Measurements from ENCODE around the gene DIP2A. TPM values are rescaled to one million over a fixed set of nuclear protein-coding genes. Genes with fewer than 3 reads are reported as not detected.

The DIP2A gene
- polyA plus RNA-seq, 3 donors = 4.6 to 55.4 (median 6.1) TPM

GRCh38 chr21:46560568-46561444 lies 102.1 kb downstream of the DIP2A start:
- H3K4me3 Mint-ChIP-seq = no peak overlapping the region
- Histone ChIP-seq H2AFZ (ENCODE audit: insufficient read depth, low read depth, low read length, poor library complexity, severe bottlenecking) (no peak overlapping the region), H3K79me2 (ENCODE audit: insufficient read depth, low read length) (no peaks in the 10 kb centered on the region), H4K20me1 (ENCODE audit: insufficient read depth, low read length) (no peaks in the 10 kb centered on the region), H3K27me3 (ENCODE audit: control insufficient read depth in 2 of 2, insufficient read depth in 2 of 2, low read length in 2 of 2) (no peaks in the 10 kb centered on the region), H3K4me3 (replicated peaks in 1 of 3; ENCODE audit: low read depth in 2 of 3, low read length in 3 of 3) (no peak overlapping the region), H3K36me3 (replicated peaks in 1 of 2; ENCODE audit: control insufficient read depth in 1 of 2, insufficient read depth in 2 of 2, low read length in 2 of 2) (peaks cover 87 to 98% of the 10 kb centered on the region in 2 donors), H3K9ac (ENCODE audit: insufficient read depth, low read length, poor library complexity, severe bottlenecking) (no peak overlapping the region), H3K9me3 (replicated peaks in 1 of 2; ENCODE audit: control insufficient read depth in 1 of 2, insufficient read depth in 1 of 2, low read length in 2 of 2) (no peaks in the 10 kb centered on the region), H3K4me2 (replicated peaks; ENCODE audit: extremely low read depth, low read length, poor library complexity, severe bottlenecking) (no peak overlapping the region), H3K4me1 (ENCODE audit: control insufficient read depth in 1 of 2, insufficient read depth in 2 of 2, low read length in 2 of 2) (no peaks in the 10 kb centered on the region), H3K27ac (ENCODE audit: low read depth in 1 of 2, low read length in 2 of 2) (peak overlapping the region in 1 of 2 donors; percentile 20)
- WGBS (ENCODE audit: insufficient coverage) = 96% methylated on average over 17 of the region's 19 CpGs
- intact Hi-C loops (cut with micrococcal nuclease) = no loop called here
- DNase-seq = no peak
- peak overlapping the region in 3 of 7 donors; percentile 31 to 71 (median 53) for H3K27ac Mint-ChIP-seq
- peaks cover 3% of the 10 kb centered on the region for H3K4me1 Mint-ChIP-seq
- H3K36me3 Mint-ChIP-seq = peaks cover 90 to 99% of the 10 kb centered on the region in 2 donors
- H3K9me3 Mint-ChIP-seq = no peaks in the 10 kb centered on the region
- TF ChIP-seq CTCF (IDR thresholded peaks at IDR 0.05) = no peak
- no peaks in the 10 kb centered on the region for H3K27me3 Mint-ChIP-seq (ENCODE audit: low read depth in 3 of 3)

- peaks cover 92 to 99% of the 10 kb centered on the region in 2 donors for H3K36me3 Mint-ChIP-seq
Measured at GRCh38 chr21:46561445-46562090, 102.9 kb downstream of the DIP2A start.

More at GRCh38 chr21:46561445-46562090, 102.9 kb downstream of the DIP2A start:
- WGBS (ENCODE audit: insufficient coverage) = 96% methylated on average over 13 of the region's 19 CpGs
- intact Hi-C loops (cut with micrococcal nuclease) = no loop called here
- Histone ChIP-seq H3K4me3 (replicated peaks in 1 of 3; ENCODE audit: low read depth in 2 of 3, low read length in 3 of 3) (no peak overlapping the region), H3K9me3 (replicated peaks in 1 of 2; ENCODE audit: control insufficient read depth in 1 of 2, insufficient read depth in 1 of 2, low read length in 2 of 2) (no peaks in the 10 kb centered on the region), H3K27me3 (ENCODE audit: control insufficient read depth in 2 of 2, insufficient read depth in 2 of 2, low read length in 2 of 2) (no peaks in the 10 kb centered on the region), H3K4me2 (replicated peaks; ENCODE audit: extremely low read depth, low read length, poor library complexity, severe bottlenecking) (no peak overlapping the region), H2AFZ (ENCODE audit: insufficient read depth, low read depth, low read length, poor library complexity, severe bottlenecking) (no peak overlapping the region), H3K79me2 (ENCODE audit: insufficient read depth, low read length) (no peaks in the 10 kb centered on the region), H3K4me1 (ENCODE audit: control insufficient read depth in 1 of 2, insufficient read depth in 2 of 2, low read length in 2 of 2) (no peaks in the 10 kb centered on the region), H3K9ac (ENCODE audit: insufficient read depth, low read length, poor library complexity, severe bottlenecking) (no peak overlapping the region), H4K20me1 (ENCODE audit: insufficient read depth, low read length) (no peaks in the 10 kb centered on the region), H3K27ac (ENCODE audit: low read depth in 1 of 2, low read length in 2 of 2) (no peak overlapping the region), H3K36me3 (replicated peaks in 1 of 2; ENCODE audit: control insufficient read depth in 1 of 2, insufficient read depth in 2 of 2, low read length in 2 of 2) (peaks cover 91 to 100% of the 10 kb centered on the region in 2 donors)
- no peak for DNase-seq
- TF ChIP-seq CTCF (IDR thresholded peaks at IDR 0.05) = no peak
- Mint-ChIP-seq H3K27me3 (ENCODE audit: low read depth in 3 of 3) (no peaks in the 10 kb centered on the region), H3K4me3 (no peak overlapping the region), H3K9me3 (no peaks in the 10 kb centered on the region), H3K4me1 (peaks cover 3% of the 10 kb centered on the region), H3K27ac (peak overlapping the region in 1 of 7 donors; percentile 41)
